Measurements from ENCODE around the gene NUP93.

NUP93 gene

DNA sequence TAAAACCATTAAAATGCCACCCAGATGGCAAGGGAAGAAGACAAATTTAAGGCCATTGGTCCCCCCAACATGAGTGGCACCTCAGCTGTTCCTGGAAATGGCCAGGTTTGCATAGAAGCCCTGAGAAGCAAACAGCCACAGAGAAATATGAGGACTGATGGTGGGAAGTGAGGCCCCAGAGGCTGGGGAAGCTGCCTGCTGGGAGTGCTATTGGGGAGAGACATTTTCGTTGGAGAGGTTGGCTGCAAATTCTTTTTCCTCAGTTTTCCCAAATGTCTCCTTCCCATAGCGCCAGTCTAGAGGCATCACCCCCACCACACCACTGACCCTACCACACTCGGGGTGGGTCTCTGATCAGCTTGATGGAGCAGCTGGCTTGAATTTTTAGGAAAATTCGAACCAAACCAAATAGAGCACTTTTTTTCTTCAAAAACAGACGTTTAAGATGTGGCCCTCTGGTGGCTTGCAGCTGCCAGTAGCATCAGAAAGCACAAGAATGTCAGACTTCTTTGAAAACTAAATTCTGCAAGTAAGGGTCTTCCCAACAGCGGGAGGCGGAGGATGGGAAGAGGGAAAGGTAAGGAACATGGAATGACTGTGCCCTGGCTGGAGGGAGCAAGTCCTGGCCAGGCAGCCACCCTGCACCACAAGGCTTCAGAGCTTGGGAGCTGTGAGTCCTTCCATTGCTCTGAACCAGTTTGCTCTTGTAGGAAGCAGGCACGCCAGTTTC, 121.9 kb downstream of the NUP93 start:
- H3K36me3 ChIP-seq (ENCODE audit: control insufficient read depth, insufficient read depth, low read length) = no peaks in the 10 kb centered on the region

DNA sequence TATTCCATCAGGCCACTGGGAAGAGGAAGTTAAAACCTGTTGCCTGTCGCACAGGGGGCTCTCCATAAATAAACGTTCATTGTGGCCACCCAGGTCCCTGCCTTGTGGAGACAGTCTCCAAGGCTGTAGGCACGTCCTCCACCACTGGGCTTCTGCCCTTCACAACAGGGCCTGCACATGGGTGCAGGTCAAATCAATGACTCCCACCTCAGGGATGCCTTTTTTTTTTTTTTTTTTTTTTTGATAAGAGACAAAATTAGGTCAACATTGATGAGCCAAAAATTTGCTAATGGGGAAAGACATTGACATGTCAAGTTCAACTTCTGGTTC, 122.4 kb downstream of the NUP93 start:
- no peak overlapping the region for H3K4me3 ChIP-seq (ENCODE audit: insufficient read depth, low read depth, low read length, poor library complexity, severe bottlenecking)
- no peaks in the 10 kb centered on the region for H3K4me1 ChIP-seq (ENCODE audit: control insufficient read depth, insufficient read depth, low read length, poor library complexity, severe bottlenecking)
- H3K27me3 ChIP-seq (replicated peaks; ENCODE audit: control insufficient read depth, insufficient read depth, low read length, poor library complexity, severe bottlenecking) = no peaks in the 10 kb centered on the region
- H3K27ac ChIP-seq (ENCODE audit: insufficient read depth, low read length, poor library complexity, severe bottlenecking) = no peak overlapping the region
- DNase-seq = no peak
- H3K36me3 ChIP-seq (ENCODE audit: control insufficient read depth, insufficient read depth, low read length) = no peaks in the 10 kb centered on the region
- H3K9me3 ChIP-seq (ENCODE audit: control insufficient read depth, low read length) = no peaks in the 10 kb centered on the region

More for the DNA sequence above, 121.9 kb downstream of the NUP93 start:
- Histone ChIP-seq H3K27ac (ENCODE audit: insufficient read depth, low read length, poor library complexity, severe bottlenecking) (no peak overlapping the region), H3K27me3 (replicated peaks; ENCODE audit: control insufficient read depth, insufficient read depth, low read length, poor library complexity, severe bottlenecking) (no peaks in the 10 kb centered on the region), H3K4me3 (ENCODE audit: insufficient read depth, low read depth, low read length, poor library complexity, severe bottlenecking) (no peak overlapping the region), H3K4me1 (ENCODE audit: control insufficient read depth, insufficient read depth, low read length, poor library complexity, severe bottlenecking) (no peaks in the 10 kb centered on the region), H3K9me3 (ENCODE audit: control insufficient read depth, low read length) (no peaks in the 10 kb centered on the region)
- DNase-seq = no peak

DNA sequence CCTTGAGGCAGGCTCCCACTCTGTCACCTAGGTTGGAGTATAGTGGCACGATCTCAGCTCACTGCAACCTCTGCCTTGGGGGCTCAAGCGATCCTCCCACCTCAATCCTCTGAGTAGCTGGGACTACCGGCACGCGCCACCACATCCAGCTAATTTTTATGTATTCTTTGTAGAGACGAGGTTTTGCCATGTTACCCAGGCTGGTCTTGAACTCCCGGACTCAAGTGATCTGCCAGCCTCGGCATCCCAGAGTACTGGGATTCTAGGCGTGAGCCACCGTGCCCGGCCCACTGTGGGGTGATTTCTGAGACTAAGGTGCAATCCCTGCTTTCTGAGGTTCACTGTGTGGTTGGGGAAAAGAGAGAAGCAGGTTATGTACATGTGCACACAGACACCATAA, 123.0 kb downstream of the NUP93 start:
- Histone ChIP-seq H3K27ac (ENCODE audit: insufficient read depth, low read length, poor library complexity, severe bottlenecking) (no peak overlapping the region), H3K36me3 (ENCODE audit: control insufficient read depth, insufficient read depth, low read length) (no peaks in the 10 kb centered on the region), H3K9me3 (ENCODE audit: control insufficient read depth, low read length) (no peaks in the 10 kb centered on the region), H3K4me1 (ENCODE audit: control insufficient read depth, insufficient read depth, low read length, poor library complexity, severe bottlenecking) (no peaks in the 10 kb centered on the region), H3K4me3 (ENCODE audit: insufficient read depth, low read depth, low read length, poor library complexity, severe bottlenecking) (no peak overlapping the region), H3K27me3 (replicated peaks; ENCODE audit: control insufficient read depth, insufficient read depth, low read length, poor library complexity, severe bottlenecking) (no peaks in the 10 kb centered on the region)
- no peak for DNase-seq

DNA sequence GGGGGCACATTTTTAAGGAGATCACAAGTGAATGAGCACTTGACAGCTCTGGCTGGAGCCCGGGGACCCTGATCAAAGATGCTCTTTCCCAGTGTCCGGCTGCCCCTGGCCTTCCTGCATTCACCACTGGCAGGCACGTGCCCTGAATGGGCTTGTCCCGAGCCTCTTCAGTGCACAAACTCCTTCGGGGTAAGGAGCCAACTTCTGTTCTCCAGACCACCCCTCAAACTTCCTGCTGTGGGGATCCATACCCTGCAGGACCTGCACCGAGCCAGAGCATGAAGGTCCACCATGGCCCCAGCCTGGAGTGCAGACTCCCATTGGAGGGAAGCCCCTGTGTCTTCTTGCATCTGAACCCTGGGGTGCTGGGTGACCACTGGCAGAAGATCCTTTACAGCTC, 125.3 kb downstream of the NUP93 start:
- DNase-seq = no peak
- no peak overlapping the region for H3K27ac ChIP-seq (ENCODE audit: insufficient read depth, low read length, poor library complexity, severe bottlenecking)
- peaks cover 8% of the 10 kb centered on the region for H3K4me1 ChIP-seq (ENCODE audit: control insufficient read depth, insufficient read depth, low read length, poor library complexity, severe bottlenecking)
- H3K36me3 ChIP-seq (ENCODE audit: control insufficient read depth, insufficient read depth, low read length) = no peaks in the 10 kb centered on the region
- H3K9me3 ChIP-seq (ENCODE audit: control insufficient read depth, low read length) = no peaks in the 10 kb centered on the region
- H3K27me3 ChIP-seq (replicated peaks; ENCODE audit: control insufficient read depth, insufficient read depth, low read length, poor library complexity, severe bottlenecking) = no peaks in the 10 kb centered on the region
- H3K4me3 ChIP-seq (ENCODE audit: insufficient read depth, low read depth, low read length, poor library complexity, severe bottlenecking) = no peak overlapping the region

GRCh38 chr16:56855946-56856345, 126.0 kb downstream of the NUP93 start:
- Histone ChIP-seq H3K4me3 (ENCODE audit: insufficient read depth, low read depth, low read length, poor library complexity, severe bottlenecking) (no peak overlapping the region), H3K36me3 (ENCODE audit: control insufficient read depth, insufficient read depth, low read length) (no peaks in the 10 kb centered on the region), H3K27ac (ENCODE audit: insufficient read depth, low read length, poor library complexity, severe bottlenecking) (no peak overlapping the region), H3K27me3 (replicated peaks; ENCODE audit: control insufficient read depth, insufficient read depth, low read length, poor library complexity, severe bottlenecking) (no peaks in the 10 kb centered on the region), H3K4me1 (ENCODE audit: control insufficient read depth, insufficient read depth, low read length, poor library complexity, severe bottlenecking) (peaks cover 16% of the 10 kb centered on the region), H3K9me3 (ENCODE audit: control insufficient read depth, low read length) (no peaks in the 10 kb centered on the region)
- DNase-seq = no peak

- H3K4me3 ChIP-seq (ENCODE audit: insufficient read depth, low read depth, low read length, poor library complexity, severe bottlenecking) = no peak overlapping the region
- no peaks in the 10 kb centered on the region for H3K36me3 ChIP-seq (ENCODE audit: control insufficient read depth, insufficient read depth, low read length)
- H3K9me3 ChIP-seq (ENCODE audit: control insufficient read depth, low read length) = no peaks in the 10 kb centered on the region
- no peak for DNase-seq
- H3K4me1 ChIP-seq (ENCODE audit: control insufficient read depth, insufficient read depth, low read length, poor library complexity, severe bottlenecking) = peaks cover 19% of the 10 kb centered on the region
- no peaks in the 10 kb centered on the region for H3K27me3 ChIP-seq (replicated peaks; ENCODE audit: control insufficient read depth, insufficient read depth, low read length, poor library complexity, severe bottlenecking)
- no peak overlapping the region for H3K27ac ChIP-seq (ENCODE audit: insufficient read depth, low read length, poor library complexity, severe bottlenecking)
These were observed 127.0 kb downstream of the NUP93 start for GRCh38 chr16:56856876-56857447.

DNA sequence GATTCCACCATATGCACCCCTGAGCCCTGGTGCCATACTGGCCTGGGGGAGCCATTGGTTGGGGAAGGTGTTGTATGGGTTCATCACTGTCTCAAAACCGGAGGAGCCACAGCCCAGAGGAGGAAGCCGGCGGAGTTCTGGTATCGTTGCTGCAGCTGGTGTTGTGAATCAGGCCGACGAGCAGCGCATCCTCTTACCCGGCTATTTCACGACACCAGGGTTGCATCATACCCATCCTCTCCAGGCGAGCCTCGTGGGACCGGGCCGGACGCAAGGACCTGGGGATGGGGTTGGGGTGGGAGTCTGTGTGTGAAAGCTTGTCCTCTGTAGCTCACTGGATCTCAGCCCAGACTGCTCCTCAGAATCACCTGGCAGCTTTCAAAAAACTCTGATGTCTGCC, 128.4 kb downstream of the NUP93 start:
- Histone ChIP-seq H3K4me1 (ENCODE audit: control insufficient read depth, insufficient read depth, low read length, poor library complexity, severe bottlenecking) (peaks cover 26% of the 10 kb centered on the region), H3K27me3 (replicated peaks; ENCODE audit: control insufficient read depth, insufficient read depth, low read length, poor library complexity, severe bottlenecking) (no peaks in the 10 kb centered on the region), H3K27ac (ENCODE audit: insufficient read depth, low read length, poor library complexity, severe bottlenecking) (no peak overlapping the region), H3K36me3 (ENCODE audit: control insufficient read depth, insufficient read depth, low read length) (no peaks in the 10 kb centered on the region), H3K9me3 (ENCODE audit: control insufficient read depth, low read length) (no peaks in the 10 kb centered on the region), H3K4me3 (ENCODE audit: insufficient read depth, low read depth, low read length, poor library complexity, severe bottlenecking) (no peak overlapping the region)
- no peak for DNase-seq

DNA sequence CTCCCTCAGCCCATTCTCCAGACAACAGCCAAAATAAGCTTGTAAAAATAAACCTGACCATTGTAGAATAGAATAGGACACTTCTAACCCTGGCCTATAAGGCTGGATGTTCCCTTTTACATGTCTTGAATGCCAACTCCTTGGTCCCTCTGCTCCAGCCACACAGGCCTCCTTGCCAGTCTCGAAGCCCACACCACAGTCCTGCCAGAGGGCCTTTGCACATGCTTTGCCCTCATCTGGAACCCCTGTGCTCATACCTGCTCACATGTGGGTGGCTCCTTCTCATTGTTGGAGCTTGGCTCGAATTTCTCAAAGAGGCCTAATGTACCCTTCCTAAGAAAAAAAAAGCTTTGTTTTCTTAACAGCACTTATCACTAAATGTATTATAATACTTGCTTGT, 129.7 kb downstream of the NUP93 start:
- Histone ChIP-seq H3K27me3 (replicated peaks; ENCODE audit: control insufficient read depth, insufficient read depth, low read length, poor library complexity, severe bottlenecking) (no peaks in the 10 kb centered on the region), H3K36me3 (ENCODE audit: control insufficient read depth, insufficient read depth, low read length) (no peaks in the 10 kb centered on the region), H3K4me1 (ENCODE audit: control insufficient read depth, insufficient read depth, low read length, poor library complexity, severe bottlenecking) (peaks cover 27% of the 10 kb centered on the region), H3K9me3 (ENCODE audit: control insufficient read depth, low read length) (no peaks in the 10 kb centered on the region), H3K4me3 (ENCODE audit: insufficient read depth, low read depth, low read length, poor library complexity, severe bottlenecking) (no peak overlapping the region), H3K27ac (ENCODE audit: insufficient read depth, low read length, poor library complexity, severe bottlenecking) (peak overlapping the region; percentile 44)
- no peak for DNase-seq

- no peaks in the 10 kb centered on the region for H3K27me3 ChIP-seq (replicated peaks; ENCODE audit: control insufficient read depth, insufficient read depth, low read length, poor library complexity, severe bottlenecking)
- no peaks in the 10 kb centered on the region for H3K9me3 ChIP-seq (ENCODE audit: control insufficient read depth, low read length)
- no peaks in the 10 kb centered on the region for H3K36me3 ChIP-seq (ENCODE audit: control insufficient read depth, insufficient read depth, low read length)
- peak overlapping the region; percentile 3 for H3K4me3 ChIP-seq (ENCODE audit: insufficient read depth, low read depth, low read length, poor library complexity, severe bottlenecking)
- H3K27ac ChIP-seq (ENCODE audit: insufficient read depth, low read length, poor library complexity, severe bottlenecking) = peak overlapping the region; percentile 44
- peak in 1 of 3 donors; percentile 20 for DNase-seq
- H3K4me1 ChIP-seq (ENCODE audit: control insufficient read depth, insufficient read depth, low read length, poor library complexity, severe bottlenecking) = peaks cover 27% of the 10 kb centered on the region
These were observed 130.5 kb downstream of the NUP93 start for GRCh38 chr16:56860226-56861020.

GRCh38 chr16:56861092-56861610, 131.2 kb downstream of the NUP93 start:
- Histone ChIP-seq H3K4me3 (ENCODE audit: insufficient read depth, low read depth, low read length, poor library complexity, severe bottlenecking) (peak overlapping the region; percentile 3), H3K36me3 (ENCODE audit: control insufficient read depth, insufficient read depth, low read length) (no peaks in the 10 kb centered on the region), H3K4me1 (ENCODE audit: control insufficient read depth, insufficient read depth, low read length, poor library complexity, severe bottlenecking) (peaks cover 27% of the 10 kb centered on the region), H3K9me3 (ENCODE audit: control insufficient read depth, low read length) (no peaks in the 10 kb centered on the region), H3K27me3 (replicated peaks; ENCODE audit: control insufficient read depth, insufficient read depth, low read length, poor library complexity, severe bottlenecking) (no peaks in the 10 kb centered on the region), H3K27ac (ENCODE audit: insufficient read depth, low read length, poor library complexity, severe bottlenecking) (peak overlapping the region; percentile 44)
- DNase-seq = no peak
